ENCODE results near the gene FAM237B. TPM values are rescaled to one million over a fixed set of nuclear protein-coding genes. Genes with fewer than 3 reads are reported as not detected.

FAM237B gene
- total RNA-seq, 1 experiment from 2014 or later, result not detected

DNA sequence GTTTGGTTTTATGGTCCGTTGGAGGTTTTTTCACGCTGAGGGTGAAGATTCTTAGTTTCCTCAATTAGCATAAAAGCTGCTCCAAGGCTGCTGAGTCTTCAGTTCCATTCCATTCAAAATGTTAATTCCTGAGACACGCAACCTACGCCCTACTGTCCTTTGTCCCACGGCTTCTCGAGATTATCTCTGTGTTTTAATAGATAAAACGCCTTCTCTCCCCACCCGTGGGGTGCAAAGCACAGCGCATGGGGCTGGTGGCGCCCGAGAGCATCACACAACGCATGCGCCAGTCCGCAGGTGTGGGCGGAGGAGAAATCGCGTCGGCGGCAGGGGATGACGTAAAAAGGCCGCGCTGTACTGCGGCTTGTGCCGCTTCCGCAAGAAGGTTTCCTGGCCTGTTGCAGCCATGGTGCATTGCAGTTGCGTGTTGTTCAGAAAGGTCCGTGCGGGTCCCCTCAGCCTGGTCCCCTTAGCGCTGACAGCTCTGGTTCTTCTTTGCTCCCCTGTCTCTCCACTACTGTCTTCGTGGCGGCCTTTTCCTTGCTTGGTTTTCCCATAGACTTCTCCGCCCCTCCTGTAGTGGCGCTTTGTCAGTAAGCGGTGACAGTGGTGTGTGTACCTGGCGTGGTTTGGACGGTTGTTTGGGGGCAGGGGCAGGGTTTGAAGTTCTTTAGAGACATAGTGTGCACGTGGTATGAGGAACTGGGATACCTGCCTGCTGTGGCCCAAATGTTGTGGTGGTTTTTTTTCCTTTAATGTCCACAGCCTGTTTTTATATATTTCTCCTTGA lies 25.4 kb upstream of the FAM237B start, which contains the start of gene GTPBP10 (continued):
- TF ChIP-seq ZNF396 (CRISPR knock-in tag; IDR thresholded peaks at IDR 0.05; ENCODE audit: borderline replicate concordance) (no peak), ESRRA (CRISPR knock-in tag; IDR thresholded peaks at IDR 0.05; ENCODE audit: borderline replicate concordance) (no peak), CREB1 (CRISPR knock-in tag; IDR thresholded peaks at IDR 0.05) (peak; percentile 88), ZNF232 (CRISPR knock-in tag; IDR thresholded peaks at IDR 0.05) (peak; percentile 75), ATF1 (CRISPR knock-in tag; IDR thresholded peaks at IDR 0.05) (no peak; the same call in 1 of the 2 replicates), OVOL2 (CRISPR knock-in tag; IDR thresholded peaks at IDR 0.05; ENCODE audit: borderline replicate concordance) (no peak), NR3C1 (CRISPR knock-in tag; conservative IDR thresholded peaks at IDR 0.05; ENCODE audit: low read depth) (no peak), ZNF138 (CRISPR knock-in tag; conservative IDR thresholded peaks at IDR 0.05) (no peak), HMGA2 (CRISPR knock-in tag; IDR thresholded peaks at IDR 0.05) (no peak), TEAD1 (CRISPR knock-in tag; IDR thresholded peaks at IDR 0.05) (peak; percentile 72), MYBL2 (CRISPR knock-in tag; IDR thresholded peaks at IDR 0.05) (0 out of 2 replicates have a peak, but pooled peaks have one; percentile 25), TEAD4 (CRISPR knock-in tag; IDR thresholded peaks at IDR 0.05) (no peak), ZBTB21 (CRISPR knock-in tag; IDR thresholded peaks at IDR 0.05; ENCODE audit: borderline replicate concordance) (no peak), ELF4 (CRISPR knock-in tag; IDR thresholded peaks at IDR 0.05; ENCODE audit: low read depth) (no peak), SOX15 (CRISPR knock-in tag; IDR thresholded peaks at IDR 0.05) (no peak), NR2C2 (CRISPR knock-in tag; IDR thresholded peaks at IDR 0.05) (no peak), GRHL2 (CRISPR knock-in tag; IDR thresholded peaks at IDR 0.05; ENCODE audit: insufficient replicate concordance, severe bottlenecking) (no peak), ZNF423 (CRISPR knock-in tag; IDR thresholded peaks at IDR 0.05) (no peak)
- TF ChIP-seq, protein P1, sequence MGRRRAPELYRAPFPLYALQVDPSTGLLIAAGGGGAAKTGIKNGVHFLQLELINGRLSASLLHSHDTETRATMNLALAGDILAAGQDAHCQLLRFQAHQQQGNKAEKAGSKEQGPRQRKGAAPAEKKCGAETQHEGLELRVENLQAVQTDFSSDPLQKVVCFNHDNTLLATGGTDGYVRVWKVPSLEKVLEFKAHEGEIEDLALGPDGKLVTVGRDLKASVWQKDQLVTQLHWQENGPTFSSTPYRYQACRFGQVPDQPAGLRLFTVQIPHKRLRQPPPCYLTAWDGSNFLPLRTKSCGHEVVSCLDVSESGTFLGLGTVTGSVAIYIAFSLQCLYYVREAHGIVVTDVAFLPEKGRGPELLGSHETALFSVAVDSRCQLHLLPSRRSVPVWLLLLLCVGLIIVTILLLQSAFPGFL (CRISPR knock-in tag; IDR thresholded peaks at IDR 0.05; ENCODE audit: borderline replicate concordance), result no peak
- TF ChIP-seq, protein P2, sequence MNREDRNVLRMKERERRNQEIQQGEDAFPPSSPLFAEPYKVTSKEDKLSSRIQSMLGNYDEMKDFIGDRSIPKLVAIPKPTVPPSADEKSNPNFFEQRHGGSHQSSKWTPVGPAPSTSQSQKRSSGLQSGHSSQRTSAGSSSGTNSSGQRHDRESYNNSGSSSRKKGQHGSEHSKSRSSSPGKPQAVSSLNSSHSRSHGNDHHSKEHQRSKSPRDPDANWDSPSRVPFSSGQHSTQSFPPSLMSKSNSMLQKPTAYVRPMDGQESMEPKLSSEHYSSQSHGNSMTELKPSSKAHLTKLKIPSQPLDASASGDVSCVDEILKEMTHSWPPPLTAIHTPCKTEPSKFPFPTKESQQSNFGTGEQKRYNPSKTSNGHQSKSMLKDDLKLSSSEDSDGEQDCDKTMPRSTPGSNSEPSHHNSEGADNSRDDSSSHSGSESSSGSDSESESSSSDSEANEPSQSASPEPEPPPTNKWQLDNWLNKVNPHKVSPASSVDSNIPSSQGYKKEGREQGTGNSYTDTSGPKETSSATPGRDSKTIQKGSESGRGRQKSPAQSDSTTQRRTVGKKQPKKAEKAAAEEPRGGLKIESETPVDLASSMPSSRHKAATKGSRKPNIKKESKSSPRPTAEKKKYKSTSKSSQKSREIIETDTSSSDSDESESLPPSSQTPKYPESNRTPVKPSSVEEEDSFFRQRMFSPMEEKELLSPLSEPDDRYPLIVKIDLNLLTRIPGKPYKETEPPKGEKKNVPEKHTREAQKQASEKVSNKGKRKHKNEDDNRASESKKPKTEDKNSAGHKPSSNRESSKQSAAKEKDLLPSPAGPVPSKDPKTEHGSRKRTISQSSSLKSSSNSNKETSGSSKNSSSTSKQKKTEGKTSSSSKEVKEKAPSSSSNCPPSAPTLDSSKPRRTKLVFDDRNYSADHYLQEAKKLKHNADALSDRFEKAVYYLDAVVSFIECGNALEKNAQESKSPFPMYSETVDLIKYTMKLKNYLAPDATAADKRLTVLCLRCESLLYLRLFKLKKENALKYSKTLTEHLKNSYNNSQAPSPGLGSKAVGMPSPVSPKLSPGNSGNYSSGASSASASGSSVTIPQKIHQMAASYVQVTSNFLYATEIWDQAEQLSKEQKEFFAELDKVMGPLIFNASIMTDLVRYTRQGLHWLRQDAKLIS (CRISPR knock-in tag; IDR thresholded peaks at IDR 0.05; ENCODE audit: borderline replicate concordance), result no peak
- TF ChIP-seq, protein P3, sequence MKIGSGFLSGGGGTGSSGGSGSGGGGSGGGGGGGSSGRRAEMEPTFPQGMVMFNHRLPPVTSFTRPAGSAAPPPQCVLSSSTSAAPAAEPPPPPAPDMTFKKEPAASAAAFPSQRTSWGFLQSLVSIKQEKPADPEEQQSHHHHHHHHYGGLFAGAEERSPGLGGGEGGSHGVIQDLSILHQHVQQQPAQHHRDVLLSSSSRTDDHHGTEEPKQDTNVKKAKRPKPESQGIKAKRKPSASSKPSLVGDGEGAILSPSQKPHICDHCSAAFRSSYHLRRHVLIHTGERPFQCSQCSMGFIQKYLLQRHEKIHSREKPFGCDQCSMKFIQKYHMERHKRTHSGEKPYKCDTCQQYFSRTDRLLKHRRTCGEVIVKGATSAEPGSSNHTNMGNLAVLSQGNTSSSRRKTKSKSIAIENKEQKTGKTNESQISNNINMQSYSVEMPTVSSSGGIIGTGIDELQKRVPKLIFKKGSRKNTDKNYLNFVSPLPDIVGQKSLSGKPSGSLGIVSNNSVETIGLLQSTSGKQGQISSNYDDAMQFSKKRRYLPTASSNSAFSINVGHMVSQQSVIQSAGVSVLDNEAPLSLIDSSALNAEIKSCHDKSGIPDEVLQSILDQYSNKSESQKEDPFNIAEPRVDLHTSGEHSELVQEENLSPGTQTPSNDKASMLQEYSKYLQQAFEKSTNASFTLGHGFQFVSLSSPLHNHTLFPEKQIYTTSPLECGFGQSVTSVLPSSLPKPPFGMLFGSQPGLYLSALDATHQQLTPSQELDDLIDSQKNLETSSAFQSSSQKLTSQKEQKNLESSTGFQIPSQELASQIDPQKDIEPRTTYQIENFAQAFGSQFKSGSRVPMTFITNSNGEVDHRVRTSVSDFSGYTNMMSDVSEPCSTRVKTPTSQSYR (CRISPR knock-in tag; IDR thresholded peaks at IDR 0.05), result no peak
- TF ChIP-seq, protein P4, sequence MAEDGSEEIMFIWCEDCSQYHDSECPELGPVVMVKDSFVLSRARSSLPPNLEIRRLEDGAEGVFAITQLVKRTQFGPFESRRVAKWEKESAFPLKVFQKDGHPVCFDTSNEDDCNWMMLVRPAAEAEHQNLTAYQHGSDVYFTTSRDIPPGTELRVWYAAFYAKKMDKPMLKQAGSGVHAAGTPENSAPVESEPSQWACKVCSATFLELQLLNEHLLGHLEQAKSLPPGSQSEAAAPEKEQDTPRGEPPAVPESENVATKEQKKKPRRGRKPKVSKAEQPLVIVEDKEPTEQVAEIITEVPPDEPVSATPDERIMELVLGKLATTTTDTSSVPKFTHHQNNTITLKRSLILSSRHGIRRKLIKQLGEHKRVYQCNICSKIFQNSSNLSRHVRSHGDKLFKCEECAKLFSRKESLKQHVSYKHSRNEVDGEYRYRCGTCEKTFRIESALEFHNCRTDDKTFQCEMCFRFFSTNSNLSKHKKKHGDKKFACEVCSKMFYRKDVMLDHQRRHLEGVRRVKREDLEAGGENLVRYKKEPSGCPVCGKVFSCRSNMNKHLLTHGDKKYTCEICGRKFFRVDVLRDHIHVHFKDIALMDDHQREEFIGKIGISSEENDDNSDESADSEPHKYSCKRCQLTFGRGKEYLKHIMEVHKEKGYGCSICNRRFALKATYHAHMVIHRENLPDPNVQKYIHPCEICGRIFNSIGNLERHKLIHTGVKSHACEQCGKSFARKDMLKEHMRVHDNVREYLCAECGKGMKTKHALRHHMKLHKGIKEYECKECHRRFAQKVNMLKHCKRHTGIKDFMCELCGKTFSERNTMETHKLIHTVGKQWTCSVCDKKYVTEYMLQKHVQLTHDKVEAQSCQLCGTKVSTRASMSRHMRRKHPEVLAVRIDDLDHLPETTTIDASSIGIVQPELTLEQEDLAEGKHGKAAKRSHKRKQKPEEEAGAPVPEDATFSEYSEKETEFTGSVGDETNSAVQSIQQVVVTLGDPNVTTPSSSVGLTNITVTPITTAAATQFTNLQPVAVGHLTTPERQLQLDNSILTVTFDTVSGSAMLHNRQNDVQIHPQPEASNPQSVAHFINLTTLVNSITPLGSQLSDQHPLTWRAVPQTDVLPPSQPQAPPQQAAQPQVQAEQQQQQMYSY (CRISPR knock-in tag; IDR thresholded peaks at IDR 0.05), result no peak
- TF ChIP-seq, protein P5, sequence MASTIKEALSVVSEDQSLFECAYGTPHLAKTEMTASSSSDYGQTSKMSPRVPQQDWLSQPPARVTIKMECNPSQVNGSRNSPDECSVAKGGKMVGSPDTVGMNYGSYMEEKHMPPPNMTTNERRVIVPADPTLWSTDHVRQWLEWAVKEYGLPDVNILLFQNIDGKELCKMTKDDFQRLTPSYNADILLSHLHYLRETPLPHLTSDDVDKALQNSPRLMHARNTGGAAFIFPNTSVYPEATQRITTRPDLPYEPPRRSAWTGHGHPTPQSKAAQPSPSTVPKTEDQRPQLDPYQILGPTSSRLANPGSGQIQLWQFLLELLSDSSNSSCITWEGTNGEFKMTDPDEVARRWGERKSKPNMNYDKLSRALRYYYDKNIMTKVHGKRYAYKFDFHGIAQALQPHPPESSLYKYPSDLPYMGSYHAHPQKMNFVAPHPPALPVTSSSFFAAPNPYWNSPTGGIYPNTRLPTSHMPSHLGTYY (CRISPR knock-in tag; IDR thresholded peaks at IDR 0.05), result no peak
- TF ChIP-seq, protein P6, sequence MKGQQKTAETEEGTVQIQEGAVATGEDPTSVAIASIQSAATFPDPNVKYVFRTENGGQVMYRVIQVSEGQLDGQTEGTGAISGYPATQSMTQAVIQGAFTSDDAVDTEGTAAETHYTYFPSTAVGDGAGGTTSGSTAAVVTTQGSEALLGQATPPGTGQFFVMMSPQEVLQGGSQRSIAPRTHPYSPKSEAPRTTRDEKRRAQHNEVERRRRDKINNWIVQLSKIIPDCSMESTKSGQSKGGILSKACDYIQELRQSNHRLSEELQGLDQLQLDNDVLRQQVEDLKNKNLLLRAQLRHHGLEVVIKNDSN (CRISPR knock-in tag; IDR thresholded peaks at IDR 0.05), result peak; percentile 53; the same call in 1 of the 2 replicates
- TF ChIP-seq, protein P7, sequence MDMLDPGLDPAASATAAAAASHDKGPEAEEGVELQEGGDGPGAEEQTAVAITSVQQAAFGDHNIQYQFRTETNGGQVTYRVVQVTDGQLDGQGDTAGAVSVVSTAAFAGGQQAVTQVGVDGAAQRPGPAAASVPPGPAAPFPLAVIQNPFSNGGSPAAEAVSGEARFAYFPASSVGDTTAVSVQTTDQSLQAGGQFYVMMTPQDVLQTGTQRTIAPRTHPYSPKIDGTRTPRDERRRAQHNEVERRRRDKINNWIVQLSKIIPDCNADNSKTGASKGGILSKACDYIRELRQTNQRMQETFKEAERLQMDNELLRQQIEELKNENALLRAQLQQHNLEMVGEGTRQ (CRISPR knock-in tag; IDR thresholded peaks at IDR 0.05), result no peak
